HK-2 (cell line): ENCODE results near the gene PDCD10.

Experiments used
- DNase-seq: peaks from one replicate; pipeline ENCODE4 v3.0.0-alpha.2; 2018; ENCODE audit not compliant: unreplicated experiment

PDCD10 gene

DNA sequence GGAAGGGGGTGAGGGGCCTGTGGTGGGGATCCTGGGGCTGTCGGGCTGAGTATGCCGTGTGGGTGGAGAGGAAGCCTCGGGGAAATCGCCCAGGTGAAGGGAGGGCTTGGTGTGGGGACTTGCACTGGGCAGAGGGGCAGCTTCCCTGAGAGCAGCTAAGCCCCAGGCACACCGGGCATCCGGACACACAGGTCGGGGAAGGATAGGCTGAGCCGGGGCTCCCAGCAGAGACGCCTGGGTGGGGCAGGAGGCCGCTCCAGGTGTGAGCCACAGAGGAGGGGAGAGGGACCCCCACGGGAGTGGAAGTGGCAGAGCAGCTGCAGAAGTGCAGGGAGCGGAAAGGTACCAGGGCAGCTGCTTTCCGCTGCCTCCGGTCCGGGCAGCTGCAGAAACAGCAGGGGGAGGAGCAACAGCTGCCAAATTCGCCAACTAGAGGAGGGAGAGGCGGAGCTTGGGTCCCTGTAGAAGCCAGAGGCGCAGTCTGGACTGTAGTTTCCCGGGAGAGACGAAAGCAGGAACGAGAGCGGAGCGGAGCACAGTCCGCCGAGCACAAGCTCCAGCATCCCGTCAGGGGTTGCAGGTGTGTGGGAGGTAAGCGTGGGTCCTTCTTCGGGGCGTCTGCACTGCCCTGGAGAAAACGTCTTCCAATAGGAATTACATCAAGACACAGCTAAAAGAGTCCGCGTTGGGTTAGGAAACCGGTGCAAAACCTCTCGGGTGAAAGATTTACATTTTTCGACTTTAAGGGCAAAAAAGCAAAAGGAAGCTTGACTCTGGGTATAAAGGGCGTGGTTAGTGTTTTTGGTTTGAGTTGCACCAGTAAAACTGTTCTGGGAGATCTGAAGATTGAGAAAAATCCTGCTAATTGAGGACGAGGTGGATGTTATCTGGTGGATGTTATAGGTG lies 794 bp upstream of the PDCD10 start, which contains the start of gene SERPINI1:
Gene SERPINI1, plus strand, starts transcription at position 489 of the 906 bp plus-strand sequence. CDS start 53,408 bp downstream, outside the sequence.
- DNase-seq: peak; percentile 89

DNA sequence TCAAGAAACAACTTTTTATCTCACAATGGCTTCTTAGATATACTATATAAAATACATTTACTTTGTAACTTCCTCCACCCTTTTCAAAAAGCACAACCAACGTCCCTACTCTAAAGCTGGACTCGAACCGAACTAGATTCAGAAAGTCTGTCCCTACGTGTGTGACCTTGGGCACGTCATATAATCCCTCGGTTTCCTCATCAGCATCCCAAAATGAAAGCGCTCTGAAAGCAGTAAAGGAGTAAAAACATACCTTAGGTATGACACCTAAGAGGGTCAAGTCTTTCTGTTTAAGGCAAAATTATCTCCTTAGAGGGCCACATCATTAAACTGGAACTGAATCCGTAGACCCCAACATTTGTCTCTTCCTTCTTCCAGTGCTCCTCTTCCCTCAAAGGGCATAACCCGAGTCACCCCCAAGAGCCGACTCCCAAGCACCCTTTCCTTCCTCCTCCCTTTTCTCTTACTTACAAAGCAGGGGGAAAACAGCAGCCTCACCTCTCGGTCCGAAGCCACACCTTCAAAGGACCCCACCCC lies 663 bp downstream of the PDCD10 start:
- DNase-seq: no peak

DNA sequence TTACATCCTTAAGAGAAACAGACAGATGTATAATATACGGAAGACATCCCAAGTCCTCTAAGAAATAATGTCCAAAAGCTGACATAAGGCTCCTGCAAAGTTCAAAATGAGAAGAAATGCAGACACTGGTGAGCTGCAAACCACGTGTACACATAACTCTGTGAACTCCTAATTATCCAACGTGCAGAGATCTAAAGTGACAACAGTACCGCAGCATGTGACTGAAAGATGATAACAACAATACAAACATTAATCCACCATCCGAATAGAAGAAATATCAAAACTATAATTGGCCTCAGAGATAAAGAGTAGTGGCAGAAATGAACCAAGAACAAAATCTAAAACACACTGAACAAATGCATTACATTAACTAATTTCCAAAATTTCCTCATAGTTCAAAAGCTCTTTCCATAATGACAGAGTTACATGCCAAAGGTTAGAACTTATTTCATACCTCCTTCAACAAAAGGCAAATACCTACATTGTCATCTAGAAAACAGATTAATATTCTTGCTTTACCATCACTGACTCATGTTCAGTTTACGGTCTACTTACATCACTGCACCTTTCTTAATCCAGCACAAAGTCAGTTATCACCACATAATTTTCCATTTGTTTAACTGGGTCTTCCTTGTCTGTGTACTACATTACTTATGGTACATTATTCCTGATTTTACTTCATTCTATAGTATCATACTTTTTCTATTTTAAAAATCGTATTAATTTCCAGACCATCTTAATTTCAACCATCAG lies 2.2 kb downstream of the PDCD10 start:
- no peak for DNase-seq

DNA sequence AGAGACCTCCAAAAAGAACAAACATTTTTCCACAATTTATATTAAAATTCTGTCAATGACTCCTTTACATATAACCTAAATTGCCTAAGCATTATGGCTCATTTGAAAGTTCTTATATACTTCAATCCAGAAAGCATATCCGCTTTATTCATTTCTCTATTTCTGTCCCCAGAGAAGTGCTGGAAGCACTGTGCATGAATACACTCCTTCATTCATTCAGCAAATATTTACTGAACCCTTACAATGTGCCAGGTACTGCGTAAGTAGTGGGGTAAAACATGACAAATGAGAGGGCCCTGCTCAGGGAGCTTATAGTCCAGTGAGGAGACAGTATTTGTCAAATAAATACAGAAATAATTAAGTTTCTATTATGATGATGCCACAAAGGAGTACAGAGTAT lies 3.3 kb downstream of the PDCD10 start:
- DNase-seq: no peak

- DNase-seq: no peak
Observed at GRCh38 chr3:167729591-167729990, 5.1 kb downstream of the PDCD10 start.

GRCh38 chr3:167728632-167729323 lies 5.9 kb downstream of the PDCD10 start:
- no peak for DNase-seq

DNA sequence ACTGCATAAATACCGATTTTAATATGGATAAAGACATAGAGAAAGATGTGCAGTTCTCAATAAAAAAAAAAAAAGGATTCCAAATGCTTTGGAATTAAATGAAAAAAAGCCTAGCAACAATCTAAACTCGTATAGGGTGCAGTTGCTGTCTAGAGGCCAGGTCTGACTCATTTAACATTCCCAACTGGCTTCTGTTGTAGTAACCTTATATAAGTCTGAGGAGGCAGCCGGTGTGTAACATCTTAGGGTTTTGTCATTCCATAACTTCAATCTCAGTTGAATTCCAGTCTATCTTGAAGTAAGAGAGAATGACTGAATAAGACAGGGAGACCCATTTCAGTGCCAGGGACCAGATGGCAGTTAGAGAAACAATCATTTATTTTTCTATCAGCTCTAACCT lies 6.5 kb downstream of the PDCD10 start:
- no peak for DNase-seq

- no peak for DNase-seq
Observed at GRCh38 chr3:167723872-167724271, 10.8 kb downstream of the PDCD10 start.

- DNase-seq: no peak
Observed at GRCh38 chr3:167723025-167723512, 11.6 kb downstream of the PDCD10 start.

DNA sequence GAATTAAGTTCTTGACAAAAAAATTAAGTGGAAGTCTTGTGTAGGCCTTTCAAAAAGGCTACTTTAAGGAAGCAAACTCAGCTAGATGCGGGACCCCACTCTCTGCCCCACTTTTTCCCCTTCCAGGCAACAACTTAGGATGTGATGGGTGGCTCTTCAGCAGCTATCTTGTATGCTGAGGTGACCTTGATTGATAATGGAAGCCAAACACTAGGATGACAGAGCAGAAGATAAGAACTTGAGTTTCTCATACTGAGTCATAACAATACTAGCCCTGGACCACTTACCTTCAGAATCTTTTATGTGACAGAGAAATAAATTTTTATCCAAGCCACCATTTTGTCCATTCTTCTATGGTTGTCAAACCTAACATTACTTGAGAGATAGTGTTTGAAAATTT lies 16.1 kb downstream of the PDCD10 start:
- DNase-seq: no peak

DNA sequence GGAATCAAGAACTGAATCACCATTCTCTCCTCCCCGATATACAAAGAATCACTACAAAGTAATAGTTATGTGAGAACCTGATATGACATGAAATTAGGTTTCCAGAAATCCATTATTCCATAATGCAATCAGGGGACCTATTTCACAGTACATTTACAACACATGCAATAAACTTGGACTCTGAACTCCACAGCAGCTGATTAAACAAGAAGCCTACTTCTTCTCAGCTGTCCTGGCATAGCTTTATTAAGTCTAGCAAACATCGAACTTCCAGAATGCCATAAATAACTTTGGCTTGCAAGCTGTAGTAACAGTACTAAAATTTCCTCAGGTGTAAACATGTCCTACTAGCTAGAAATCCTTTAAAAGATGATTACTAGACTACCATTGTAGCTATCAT lies 17.8 kb downstream of the PDCD10 start:
- no peak for DNase-seq

- no peak for DNase-seq
Observed at GRCh38 chr3:167714871-167715270, 19.8 kb downstream of the PDCD10 start.

- DNase-seq: no peak
Observed at GRCh38 chr3:167712445-167712844, 22.2 kb downstream of the PDCD10 start.

- DNase-seq: no peak
Observed at GRCh38 chr3:167711439-167711838, 23.3 kb downstream of the PDCD10 start.

DNA sequence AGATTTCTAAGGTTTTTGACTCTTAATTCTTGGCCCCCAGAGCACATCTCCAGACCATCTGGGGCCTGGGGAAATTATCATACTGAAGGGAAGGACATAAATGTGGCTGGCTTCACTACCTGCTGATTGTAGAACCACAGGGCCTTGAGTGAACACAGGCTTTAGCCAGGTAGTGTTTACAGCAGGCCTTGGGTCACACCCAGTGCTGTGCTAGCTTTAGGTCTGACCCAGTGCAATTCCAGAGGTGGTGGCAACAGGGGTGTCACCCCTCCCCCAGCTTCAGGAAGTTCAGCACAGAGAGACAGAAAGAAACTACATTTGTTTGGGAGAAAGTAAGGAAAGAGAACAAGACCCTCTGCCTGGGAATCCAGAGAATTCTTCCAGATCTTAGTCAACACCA lies 24.1 kb downstream of the PDCD10 start:
- no peak for DNase-seq

DNA sequence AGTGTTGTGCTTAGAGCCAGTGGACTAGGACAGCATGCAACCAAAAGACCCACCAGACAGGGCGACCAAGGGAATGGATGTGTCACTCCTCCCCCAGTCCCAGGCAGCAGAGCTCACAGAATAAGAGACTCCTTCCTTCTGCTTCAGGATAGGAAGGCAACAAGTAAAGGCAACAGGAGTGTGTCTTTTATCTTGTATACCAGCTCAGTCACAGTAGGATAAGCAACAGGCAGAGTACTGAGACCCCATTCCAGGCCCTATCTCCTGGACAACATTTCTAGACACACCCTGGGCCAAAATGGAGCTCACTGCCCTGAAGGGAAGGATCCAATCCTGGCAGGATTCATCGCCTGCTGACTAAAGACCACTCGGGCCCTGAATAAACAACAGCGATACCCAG lies 25.0 kb downstream of the PDCD10 start:
- no peak for DNase-seq

GRCh38 chr3:167705840-167706239 lies 28.9 kb downstream of the PDCD10 start:
- no peak for DNase-seq

- no peak for DNase-seq
Observed at GRCh38 chr3:167700926-167701325, 33.8 kb downstream of the PDCD10 start.

DNA sequence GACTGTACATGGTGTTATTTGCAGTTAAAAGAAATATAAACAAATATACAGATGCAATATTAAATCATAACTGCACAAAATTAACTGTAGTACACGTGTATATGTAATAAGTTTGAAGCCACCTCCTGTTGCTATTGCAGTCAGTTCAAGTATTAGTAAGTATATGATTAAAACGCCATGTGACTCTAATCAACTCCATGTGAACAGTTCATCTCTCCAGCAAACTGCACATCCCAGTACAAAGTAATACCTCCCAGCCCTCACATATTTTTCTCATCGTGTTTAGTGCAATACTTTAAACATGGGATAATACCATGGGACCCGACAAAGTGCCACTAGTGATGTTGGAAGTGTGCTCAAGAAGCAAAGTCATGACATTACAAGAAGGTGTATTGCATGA lies 34.6 kb downstream of the PDCD10 start:
- DNase-seq: no peak

- no peak for DNase-seq
Observed at GRCh38 chr3:167694121-167694520, 40.6 kb downstream of the PDCD10 start.

- no peak for DNase-seq
Observed at GRCh38 chr3:167691366-167691765, 43.3 kb downstream of the PDCD10 start.
